TTC549 (cell line): ENCODE data around the gene PNKP.

Source experiments
- FAIRE-seq: peaks from 2 replicates; lab custom pipeline; 2012; peaks lifted over from hg19 to GRCh38; lab: Jason Lieb, UNC

PNKP gene

GRCh38 chr19:49866933-49867782 lies at the start of gene PNKP:
PNKP (minus strand) TSS chr19:49867576; CDS start chr19:49867204, 372 bp downstream.
- no peak for FAIRE-seq

DNA sequence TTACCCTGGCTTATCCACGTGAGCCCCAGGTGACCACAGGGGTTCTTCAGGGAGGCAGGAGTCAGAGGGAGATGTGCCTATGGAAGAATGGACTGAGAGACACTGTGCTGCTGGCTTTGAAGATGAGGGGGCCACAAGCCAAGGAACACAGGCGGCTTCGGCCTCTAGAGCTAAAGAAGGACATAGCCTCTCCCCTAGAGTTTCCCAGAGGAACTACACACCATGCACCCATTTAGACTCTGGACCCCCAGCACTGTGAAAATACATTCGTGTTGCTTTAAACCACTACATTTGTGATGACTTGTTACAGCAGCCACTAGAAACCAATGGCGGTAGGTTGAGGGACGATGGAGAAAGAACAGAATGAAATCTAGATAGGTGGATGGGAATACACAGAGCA lies 47.9 kb upstream of the PNKP start:
- FAIRE-seq = no peak

DNA sequence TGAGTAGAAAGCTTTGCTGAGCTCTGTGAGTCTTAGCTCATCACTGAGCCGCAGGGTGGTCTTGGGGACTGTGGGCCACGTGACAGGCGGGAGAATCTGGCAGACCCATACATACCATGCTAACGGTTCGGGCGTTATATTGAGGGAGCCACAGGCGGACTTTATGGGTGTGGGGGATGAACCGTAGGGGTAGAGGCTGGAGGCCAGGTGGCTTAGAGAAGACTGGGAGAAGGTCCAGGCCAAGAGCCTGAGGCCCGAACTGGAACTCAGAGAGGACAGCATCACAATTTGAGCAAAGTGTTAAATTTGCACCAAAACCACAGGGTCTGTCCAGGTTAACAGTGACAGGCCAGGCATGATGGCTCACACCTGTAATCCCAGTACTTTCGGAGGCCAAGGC lies 46.3 kb upstream of the PNKP start:
- FAIRE-seq = no peak

DNA sequence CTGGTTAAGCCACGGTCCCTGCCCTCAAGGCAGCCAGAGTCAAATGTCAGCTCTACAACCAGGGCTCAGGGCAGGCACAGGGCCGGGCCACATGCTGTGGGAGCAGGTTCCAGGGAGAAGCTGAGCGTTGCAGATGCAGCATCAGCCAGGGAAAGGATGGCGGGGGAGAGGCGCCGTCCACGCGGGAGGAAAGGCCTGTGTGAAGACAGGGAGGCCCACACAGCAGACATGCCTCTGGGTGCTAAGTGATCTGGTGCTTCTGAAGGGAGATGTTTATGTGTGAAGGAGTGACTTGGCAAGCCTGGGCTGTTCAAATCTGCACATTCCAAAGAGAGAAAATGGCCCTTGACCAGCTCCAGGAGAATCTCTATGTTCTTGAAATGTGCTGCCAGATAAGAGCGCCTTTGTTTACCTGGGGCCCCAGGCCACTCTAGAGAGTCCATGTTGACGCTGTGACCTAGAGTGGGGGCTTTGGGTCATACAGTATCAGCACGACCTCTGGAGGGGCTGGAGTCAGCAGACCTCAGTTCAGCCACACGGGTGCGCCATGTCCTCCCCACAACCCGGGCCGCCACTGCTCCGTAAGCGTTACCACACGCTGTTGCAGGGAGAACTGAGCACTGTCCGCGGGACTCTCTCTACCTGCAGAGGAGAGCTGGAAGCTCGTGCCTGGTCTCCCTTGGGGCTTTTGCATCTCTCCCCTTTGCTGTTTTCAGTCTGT lies 45.7 kb upstream of the PNKP start:
- FAIRE-seq = no peak

GRCh38 chr19:49911381-49912145 lies 44.2 kb upstream of the PNKP start:
- FAIRE-seq = no peak

- no peak for FAIRE-seq
Observed at GRCh38 chr19:49910179-49910578, 42.8 kb upstream of the PNKP start.

DNA sequence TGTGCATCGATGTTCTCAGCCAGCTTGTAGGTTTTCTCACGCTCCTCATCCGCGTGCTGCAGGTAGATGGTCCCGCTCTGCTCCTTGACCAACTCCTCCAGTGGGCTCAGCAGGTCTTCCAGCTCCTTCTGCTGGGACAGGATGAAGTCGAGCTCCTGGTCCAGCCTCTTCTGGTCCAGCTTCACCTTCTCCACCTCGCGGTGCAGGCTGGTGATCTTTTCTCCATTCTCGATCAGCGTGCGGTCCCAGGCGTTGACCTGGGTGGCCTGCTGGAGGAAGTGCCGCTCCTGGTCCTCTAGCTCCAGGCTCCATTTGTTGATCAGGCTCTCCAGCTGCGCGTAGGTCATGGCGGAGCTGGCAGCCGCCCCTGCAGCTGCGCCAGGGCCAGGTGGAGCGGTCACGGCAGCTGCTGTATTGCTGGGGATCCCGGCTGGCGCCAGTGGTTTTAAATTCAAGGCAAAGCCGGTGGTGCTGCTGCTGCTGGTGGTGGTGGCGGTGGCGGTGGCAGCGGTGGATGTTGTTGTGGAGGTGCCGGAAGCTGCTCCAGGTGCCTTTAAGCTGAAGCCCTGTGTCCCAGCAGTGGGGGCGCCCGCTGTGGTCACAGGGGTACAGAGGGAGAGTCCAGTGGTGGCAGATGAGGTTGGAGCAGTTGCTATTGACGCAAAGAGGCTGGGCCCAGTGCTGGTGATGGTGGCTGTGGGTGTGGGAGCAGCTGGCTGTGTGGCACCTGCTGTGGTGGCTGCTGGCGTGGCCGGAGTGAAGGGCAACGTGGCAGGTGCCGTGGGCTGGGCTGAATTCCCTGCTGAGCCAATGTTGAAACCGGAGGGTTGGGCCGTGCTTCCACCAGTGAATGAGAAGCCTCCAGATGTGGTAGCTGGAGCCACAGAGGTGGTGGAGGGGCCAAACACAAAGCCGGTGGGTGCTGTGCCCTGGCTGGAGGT lies 41.4 kb upstream of the PNKP start:
- no peak for FAIRE-seq

DNA sequence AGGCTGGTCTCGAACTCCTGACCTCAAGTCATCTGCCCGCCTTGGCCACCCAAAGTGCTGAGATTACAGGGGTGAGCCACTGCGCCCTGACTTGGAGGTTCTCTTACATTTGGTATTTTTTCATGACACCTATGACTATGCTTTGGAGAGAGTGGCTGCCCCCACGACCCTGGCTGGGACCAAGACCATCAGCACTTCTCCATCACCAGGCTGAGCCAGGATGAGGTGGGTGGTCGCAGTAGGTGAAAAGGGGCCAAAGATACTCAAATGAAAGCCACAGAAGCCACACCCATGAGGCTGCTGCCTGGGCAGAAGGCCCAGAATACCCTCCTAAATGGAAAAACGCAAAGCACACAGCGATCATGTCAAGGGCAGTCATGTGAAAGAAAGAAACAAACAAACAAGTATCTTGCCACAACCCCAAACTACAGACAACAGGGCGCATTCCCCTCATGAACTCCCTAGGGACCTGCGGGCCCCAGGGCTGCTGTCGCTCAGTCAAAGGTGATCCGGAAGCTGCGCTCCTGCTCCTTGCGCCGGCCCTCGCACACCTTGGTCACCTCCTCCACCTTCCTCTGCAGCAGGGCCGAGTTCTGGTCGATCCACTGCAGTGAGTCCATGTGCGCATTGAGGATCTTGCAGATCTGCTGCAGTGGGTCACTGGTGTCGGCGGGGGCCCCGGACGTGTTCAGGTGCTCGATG lies 40.5 kb upstream of the PNKP start:
- no peak for FAIRE-seq

GRCh38 chr19:49906879-49907564 lies 39.6 kb upstream of the PNKP start:
- no peak for FAIRE-seq

- FAIRE-seq = no peak
Observed at GRCh38 chr19:49904136-49904535, 36.8 kb upstream of the PNKP start.

GRCh38 chr19:49896863-49897621 lies 29.7 kb upstream of the PNKP start, which contains the start of gene IL4I1:
IL4I1 (minus strand) TSS chr19:49896887; CDS start chr19:49896160, 727 bp downstream.
- no peak for FAIRE-seq

GRCh38 chr19:49895566-49896297 lies 28.4 kb upstream of the PNKP start:
- FAIRE-seq = no peak

GRCh38 chr19:49894879-49895565 lies 27.6 kb upstream of the PNKP start:
- FAIRE-seq = no peak

DNA sequence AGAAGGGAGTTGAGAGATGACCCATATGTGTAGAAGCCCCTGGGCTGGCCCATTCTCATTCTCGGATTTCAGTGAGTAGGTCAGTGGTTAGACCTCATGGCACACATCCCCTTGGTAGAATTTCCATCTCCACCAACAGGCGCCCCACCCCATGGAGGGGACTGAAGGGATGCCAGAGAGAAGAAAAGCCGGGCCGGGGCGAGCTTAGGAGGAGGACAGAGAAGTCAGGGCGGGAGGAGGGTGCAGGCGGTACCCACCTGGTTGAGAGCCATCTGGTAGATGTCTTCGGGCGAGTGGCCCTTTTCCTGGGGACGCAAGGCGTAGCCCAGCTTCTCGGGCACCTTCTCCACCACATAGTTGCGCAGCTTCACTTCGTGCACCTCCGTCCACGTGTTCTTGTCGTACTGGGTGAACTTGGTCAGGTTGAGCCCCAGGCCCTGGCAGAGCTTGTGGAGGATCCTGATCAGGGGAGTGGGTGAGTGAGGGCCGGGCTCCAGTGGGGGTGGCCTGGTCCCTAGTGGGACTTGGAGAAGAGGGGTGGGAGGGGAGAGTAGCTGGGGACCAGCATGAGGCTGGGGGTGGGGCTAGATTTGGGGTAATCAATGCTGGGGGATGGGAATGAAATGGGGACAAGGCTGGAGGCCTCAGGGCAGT lies 26.8 kb upstream of the PNKP start:
- FAIRE-seq = no peak

- FAIRE-seq = no peak
Observed at GRCh38 chr19:49892716-49893115, 25.3 kb upstream of the PNKP start.

- no peak for FAIRE-seq
Observed at GRCh38 chr19:49891393-49891792, 24.0 kb upstream of the PNKP start.
